ENCODE results near the gene CFAP47. TPM values are rescaled to one million over a fixed set of nuclear protein-coding genes. Genes with fewer than 3 reads are reported as not detected.
"Not testable (repeated sequence)": the region's sequence is repeated elsewhere in the genome, so short reads cannot be mapped to it uniquely, and the experiment has no call there.

Gene CFAP47
- total RNA-seq, 1 experiment from 2014 or later: 0.05 TPM

GRCh38 chrX:36071061-36071460, 151.5 kb downstream of the CFAP47 start:
- no TSS peak for BruUV-seq (replicated peaks)
- in situ Hi-C loops (cut with HindIII; ENCODE audit: low pct_unique_long_range_greater_than_20kb, low sequenced_read_pairs) (no loop called here), intact Hi-C loops (cut with micrococcal nuclease; ENCODE audit: unreplicated experiment) (no loop called here)
- TF ChIP-seq TCF7L2 (IDR thresholded peaks at IDR 0.05; ENCODE audit: low read depth, low read length): no peak
- no peak for TF ChIP-seq REST (IDR thresholded peaks at IDR 0.05; ENCODE audit: insufficient read depth in 1 of 2, low read depth in 2 of 2, low read length in 1 of 2)
- no peak for TF ChIP-seq CTCF (IDR thresholded peaks at IDR 0.05)
- no peak for TF ChIP-seq SIN3A (IDR thresholded peaks at IDR 0.05; ENCODE audit: borderline replicate concordance, insufficient read depth, low read depth, low read length)
- TF ChIP-seq POLR2AphosphoS5 (IDR thresholded peaks at IDR 0.05; ENCODE audit: low read depth, low read length): no peak
- H3K36me3 ChIP-seq (ENCODE audit: control insufficient read depth, insufficient read depth, low read length): no peaks in the 10 kb centered on the region
- no peak overlapping the region for H3K4me3 ChIP-seq (ENCODE audit: low read depth in 2 of 2, low read length in 2 of 2)
- H3K27ac ChIP-seq (ENCODE audit: low read length): no peak overlapping the region
- no peaks in the 10 kb centered on the region for H3K4me1 ChIP-seq (ENCODE audit: control insufficient read depth, insufficient read depth, low read length)
- DNase-seq (ENCODE audit: low read depth, low spot score) (no peak), ATAC-seq (no peak)
- ChIA-PET POLR2A (no interaction called here), CTCF (no interaction called here)
- H3K27me3 ChIP-seq (ENCODE audit: control insufficient read depth, insufficient read depth, low read length): no peaks in the 10 kb centered on the region
- H3K9me3 ChIP-seq (ENCODE audit: control insufficient read depth, insufficient read depth, low read depth, low read length): no peaks in the 10 kb centered on the region

DNA sequence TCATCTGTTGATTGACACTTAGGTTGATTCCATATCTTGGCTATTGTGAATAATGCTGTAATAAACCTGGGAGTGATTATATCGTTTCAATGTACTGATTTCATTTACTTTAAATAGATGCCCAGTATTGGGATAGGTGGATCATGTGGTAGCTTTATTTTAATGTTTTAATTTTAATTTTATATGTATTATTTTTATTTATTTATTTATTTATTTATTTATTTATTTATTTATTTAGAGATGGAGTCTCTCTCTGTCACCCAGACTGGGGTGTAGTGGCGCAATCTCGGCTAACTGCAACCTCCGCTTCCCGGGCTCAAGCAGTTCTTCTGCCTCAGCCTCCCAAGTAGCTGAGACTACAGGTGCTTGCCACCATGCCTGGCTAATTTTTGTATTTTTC, 155.5 kb downstream of the CFAP47 start:
- CTCF ChIA-PET; intact Hi-C loops (cut with micrococcal nuclease; ENCODE audit: unreplicated experiment); ATAC-seq; H3K9me3 ChIP-seq (ENCODE audit: control insufficient read depth, insufficient read depth, low read depth, low read length); BruUV-seq (replicated peaks); H3K27ac ChIP-seq (ENCODE audit: low read length); H3K36me3 ChIP-seq (ENCODE audit: control insufficient read depth, insufficient read depth, low read length); H3K4me1 ChIP-seq (ENCODE audit: control insufficient read depth, insufficient read depth, low read length); POLR2A ChIA-PET; DNase-seq (ENCODE audit: low read depth, low spot score); in situ Hi-C loops (cut with HindIII; ENCODE audit: low pct_unique_long_range_greater_than_20kb, low sequenced_read_pairs); H3K4me3 ChIP-seq (ENCODE audit: low read depth in 2 of 2, low read length in 2 of 2); H3K27me3 ChIP-seq (ENCODE audit: control insufficient read depth, insufficient read depth, low read length): not testable (repeated sequence)

DNA sequence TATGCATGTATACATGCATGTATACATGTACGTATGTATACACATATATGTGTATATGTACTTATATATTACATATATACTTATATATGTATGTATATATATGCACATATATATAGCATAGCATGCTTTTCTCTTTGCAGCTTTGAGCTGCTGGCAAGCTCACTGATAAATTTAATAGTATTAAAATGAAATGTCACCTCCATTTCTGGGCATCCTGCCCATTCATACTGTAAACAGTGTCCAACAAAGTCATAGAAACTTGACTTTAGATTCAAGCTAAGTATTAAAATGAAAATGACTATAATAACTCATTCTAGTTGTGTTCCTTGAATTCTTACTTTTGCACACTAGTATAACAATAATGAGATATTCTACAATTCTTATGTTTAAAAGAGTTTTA, 163.7 kb downstream of the CFAP47 start:
- TF ChIP-seq CTCF (IDR thresholded peaks at IDR 0.05) (no peak), SIN3A (IDR thresholded peaks at IDR 0.05; ENCODE audit: borderline replicate concordance, insufficient read depth, low read depth, low read length) (no peak), TCF7L2 (IDR thresholded peaks at IDR 0.05; ENCODE audit: low read depth, low read length) (no peak), POLR2AphosphoS5 (IDR thresholded peaks at IDR 0.05; ENCODE audit: low read depth, low read length) (no peak), REST (IDR thresholded peaks at IDR 0.05; ENCODE audit: insufficient read depth in 1 of 2, low read depth in 2 of 2, low read length in 1 of 2) (no peak)
- Histone ChIP-seq H3K4me1 (ENCODE audit: control insufficient read depth, insufficient read depth, low read length) (no peaks in the 10 kb centered on the region), H3K27ac (ENCODE audit: low read length) (no peak overlapping the region), H3K4me3 (ENCODE audit: low read depth in 2 of 2, low read length in 2 of 2) (no peak overlapping the region), H3K9me3 (ENCODE audit: control insufficient read depth, insufficient read depth, low read depth, low read length) (no peaks in the 10 kb centered on the region), H3K27me3 (ENCODE audit: control insufficient read depth, insufficient read depth, low read length) (no peaks in the 10 kb centered on the region), H3K36me3 (ENCODE audit: control insufficient read depth, insufficient read depth, low read length) (no peaks in the 10 kb centered on the region)
- DNase-seq (ENCODE audit: low read depth, low spot score) (no peak), ATAC-seq (no peak)
- POLR2A ChIA-PET: no interaction called here
- in situ Hi-C loops (cut with HindIII; ENCODE audit: low pct_unique_long_range_greater_than_20kb, low sequenced_read_pairs) (no loop called here), intact Hi-C loops (cut with micrococcal nuclease; ENCODE audit: unreplicated experiment) (no loop called here)
- no TSS peak for BruUV-seq (replicated peaks)
- CTCF ChIA-PET: no interaction called here

All from Panc1 (cell line).